H9 (cell line): ENCODE results near the gene MRTFA. TPM values are rescaled to one million over a fixed set of nuclear protein-coding genes. Genes with fewer than 3 reads are reported as not detected.

ENCODE experiments used
- DNase-seq: peaks from one replicate; pipeline ENCODE4 v3.0.0-alpha.2; 2017
- H2AFZ ChIP-seq: one replicate; pipeline ENCODE4 v1.6.1; 2013; ENCODE audit warnings: mild to moderate bottlenecking, low read length, control low read depth, moderate library complexity
- H2AK5ac ChIP-seq: 2 replicates; pipeline ENCODE4 v1.6.1; 2013; ENCODE audit warnings: low read length, control low read depth, mixed read lengths; ENCODE audit not compliant: insufficient read length
- H2BK120ac ChIP-seq: one replicate; pipeline ENCODE4 v1.6.1; 2013; ENCODE audit warnings: low read depth, mild to moderate bottlenecking, low read length, control low read depth, inconsistent platforms; ENCODE audit not compliant: poor library complexity, severe bottlenecking
- H2BK12ac ChIP-seq: 2 replicates; pipeline ENCODE4 v1.6.1; 2013; ENCODE audit warnings: low read length, control low read depth, mixed read lengths, low read depth; ENCODE audit not compliant: insufficient read length
- H2BK15ac ChIP-seq: 2 replicates; pipeline ENCODE4 v1.6.1; 2013; ENCODE audit warnings: low read depth, low read length, control low read depth
- H2BK20ac ChIP-seq: one replicate; pipeline ENCODE4 v1.6.1; 2013; ENCODE audit warnings: low read depth, mild to moderate bottlenecking, low read length, control low read depth, inconsistent platforms; ENCODE audit not compliant: poor library complexity, severe bottlenecking
- H2BK5ac ChIP-seq: 2 replicates; pipeline ENCODE4 v1.6.1; 2013; ENCODE audit warnings: low read length, control low read depth, mixed read lengths; ENCODE audit not compliant: insufficient read length
- H3K14ac ChIP-seq: 2 replicates; pipeline ENCODE4 v1.6.1; 2013; ENCODE audit warnings: low read length, control low read depth; ENCODE audit not compliant: insufficient read depth
- H3K18ac ChIP-seq: 2 replicates; pipeline ENCODE4 v1.6.1; 2013; ENCODE audit warnings: low read depth, mild to moderate bottlenecking, mixed read lengths, low read length, control low read depth; ENCODE audit not compliant: insufficient read length
- H3K23ac ChIP-seq: 2 replicates; pipeline ENCODE4 v1.6.1; 2013; ENCODE audit warnings: low read length, control low read depth, mixed read lengths, low read depth; ENCODE audit not compliant: insufficient read length
- H3K23me2 ChIP-seq: 2 replicates; pipeline ENCODE4 v1.6.1; 2013; ENCODE audit warnings: low read depth, mild to moderate bottlenecking, mixed read lengths, low read length, control low read depth; ENCODE audit not compliant: insufficient read length, poor library complexity, severe bottlenecking
- H3K27ac ChIP-seq: 2 replicates; pipeline ENCODE4 v1.5.1; 2013; ENCODE audit warnings: low read length, control low read depth, mixed read lengths, low read depth; ENCODE audit not compliant: insufficient read length
- H3K27me3 ChIP-seq: 2 replicates; pipeline ENCODE4 v1.6.1; 2013; ENCODE audit warnings: low read length, control low read depth, inconsistent platforms; ENCODE audit not compliant: insufficient read depth
- H3K4ac ChIP-seq: 2 replicates; pipeline ENCODE4 v1.6.1; 2013; ENCODE audit warnings: low read depth, mild to moderate bottlenecking, control low read depth, inconsistent platforms, low read length, moderate library complexity
- H3K4me1 ChIP-seq: 2 replicates; pipeline ENCODE4 v1.6.1; 2013; ENCODE audit warnings: low read length, control low read depth, inconsistent platforms; ENCODE audit not compliant: insufficient read depth
- H3K4me2 ChIP-seq: 2 replicates; pipeline ENCODE4 v1.6.1; 2013; ENCODE audit warnings: low read length, control low read depth, mixed read lengths; ENCODE audit not compliant: insufficient read length, insufficient read depth
- H3K56ac ChIP-seq: 2 replicates; pipeline ENCODE4 v1.6.1; 2013; ENCODE audit warnings: low read depth, mild to moderate bottlenecking, mixed read lengths, low read length, control low read depth; ENCODE audit not compliant: insufficient read length
- H3K79me1 ChIP-seq: 2 replicates; pipeline ENCODE4 v1.6.1; 2013; ENCODE audit warnings: low read depth, mild to moderate bottlenecking, moderate library complexity, low read length, control low read depth, inconsistent platforms; ENCODE audit not compliant: insufficient read depth, poor library complexity, severe bottlenecking
- H3K79me2 ChIP-seq: 2 replicates; pipeline ENCODE4 v1.6.1; 2013; ENCODE audit warnings: low read length, control low read depth, inconsistent platforms; ENCODE audit not compliant: insufficient read depth
- H3K9ac ChIP-seq: 2 replicates; pipeline ENCODE4 v1.6.1; 2013; ENCODE audit warnings: low read length, control low read depth, mixed read lengths; ENCODE audit not compliant: insufficient read length; ENCODE audit errors: extremely low read depth
- H3K9me3 ChIP-seq: one replicate; pipeline ENCODE4 v1.6.1; 2013; ENCODE audit warnings: low read depth, low read length, inconsistent platforms; ENCODE audit not compliant: control insufficient read depth
- H3T11ph ChIP-seq: one replicate; pipeline ENCODE4 v1.6.1; 2013; ENCODE audit warnings: mild to moderate bottlenecking, low read length, control low read depth, inconsistent platforms
- H4K20me1 ChIP-seq: one replicate; pipeline ENCODE4 v1.6.1; 2013; ENCODE audit not compliant: control insufficient read depth, insufficient read length, insufficient read depth
- H4K5ac ChIP-seq: 2 replicates; pipeline ENCODE4 v1.6.1; 2013; ENCODE audit warnings: low read depth, mild to moderate bottlenecking, mixed read lengths, low read length, control low read depth; ENCODE audit not compliant: insufficient read length
- H4K8ac ChIP-seq: replicated peaks from 2 replicates; pipeline ENCODE4 v1.6.1; 2013; ENCODE audit warnings: low read length, control low read depth, mixed read lengths, low read depth; ENCODE audit not compliant: insufficient read length
- H4K91ac ChIP-seq: 2 replicates; pipeline ENCODE4 v1.6.1; 2013; ENCODE audit warnings: low read depth, mild to moderate bottlenecking, moderate library complexity, mixed read lengths, low read length, control low read depth; ENCODE audit not compliant: insufficient read length
- H3K27ac Mint-ChIP-seq, 3 experiments: 2 replicates in 2 of 3; 3 replicates in 1 of 3; pipeline ENCODE4 v1.8.0; 2020 to 2021; ENCODE audit warnings: mixed read lengths in 3 of 3, mild to moderate bottlenecking in 1 of 3, moderate library complexity in 1 of 3
- H3K27me3 Mint-ChIP-seq: 2 replicates; pipeline ENCODE4 v1.8.0; 2021; ENCODE audit warnings: low read depth, mild to moderate bottlenecking, moderate library complexity, mixed read lengths
- H3K36me3 Mint-ChIP-seq, 3 experiments: 2 replicates in 2 of 3; 3 replicates in 1 of 3; pipeline ENCODE4 v1.8.0; 2020 to 2021; ENCODE audit warnings: low read depth in 3 of 3, mixed read lengths in 3 of 3; ENCODE audit not compliant: insufficient read depth in 1 of 3
- H3K4me1 Mint-ChIP-seq, 2 experiments: 2 replicates each; pipeline ENCODE4 v1.8.0; 2020; ENCODE audit warnings: mixed read lengths in 2 of 2
- H3K4me3 Mint-ChIP-seq, 2 experiments: 2 replicates in 1 of 2; 3 replicates in 1 of 2; pipeline ENCODE4 v1.8.0; 2020 to 2021; ENCODE audit warnings: mild to moderate bottlenecking in 2 of 2, mixed read lengths in 2 of 2, moderate library complexity in 1 of 2
- H3K9me3 Mint-ChIP-seq, 2 experiments: 2 replicates in 1 of 2; 3 replicates in 1 of 2; pipeline ENCODE4 v1.8.0; 2020; ENCODE audit warnings: mild to moderate bottlenecking in 2 of 2, mixed read lengths in 2 of 2, moderate library complexity in 1 of 2
- CTCF ChIP-seq: fragments of 200-600 bp; sonication (generic); conservative IDR thresholded peaks from 3 replicates; pipeline ENCODE4 v1.8.0; 2021; ENCODE audit warnings: antibody characterized with exemption, mild to moderate bottlenecking
- total RNA-seq: library from RNA; stranded (reverse); gene quantifications from 2 replicates; pipeline ENCODE4 v1.2.1, GENCODE V29; 2021

Gene MRTFA
- total RNA-seq, 1 experiment from 2014 or later = 38.1 TPM

DNA sequence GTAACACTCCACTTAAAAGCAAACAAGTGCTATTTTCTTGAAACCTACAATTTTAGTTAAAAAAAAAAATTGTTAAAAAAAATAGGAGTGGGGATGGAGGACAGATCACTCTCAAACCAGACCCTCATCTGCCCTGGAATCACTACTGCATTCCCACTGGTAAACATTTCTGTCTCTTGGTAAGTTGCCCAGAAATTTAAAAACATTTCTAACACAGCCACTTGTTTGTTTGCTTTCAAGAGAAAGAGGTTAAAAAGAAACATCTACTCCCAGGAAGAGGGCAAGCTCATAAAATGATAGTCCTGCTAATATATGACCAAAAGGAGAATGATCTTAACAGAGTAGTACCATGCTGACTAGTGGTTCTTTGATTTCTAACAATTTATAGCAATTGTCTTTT is 182.8 kb downstream of the MRTFA start:
- Histone ChIP-seq H3K79me2 (no peaks in the 10 kb centered on the region), H3K23me2 (no peaks in the 10 kb centered on the region), H3K27me3 (no peaks in the 10 kb centered on the region), H3K79me1 (no peaks in the 10 kb centered on the region), H4K20me1 (no peaks in the 10 kb centered on the region), H3K9ac (no peak overlapping the region), H2BK5ac (no peak overlapping the region), H4K91ac (no peak overlapping the region), H3K4me1 (peaks cover 14% of the 10 kb centered on the region), H2BK15ac (no peak overlapping the region), H3K18ac (no peak overlapping the region), H4K5ac (no peak overlapping the region), H3K27ac (no peak overlapping the region), H4K8ac (no peak overlapping the region), H3K14ac (no peak overlapping the region), H2BK120ac (no peak overlapping the region), H3T11ph (no peak overlapping the region), H2AFZ (no peak overlapping the region), H3K56ac (no peak overlapping the region), H3K4me2 (no peak overlapping the region), H3K4ac (no peak overlapping the region), H3K23ac (no peak overlapping the region), H2BK12ac (no peak overlapping the region), H3K9me3 (no peaks in the 10 kb centered on the region), H2BK20ac (no peak overlapping the region), H2AK5ac (no peak overlapping the region)
- Mint-ChIP-seq H3K27ac (no peak overlapping the region), H3K4me3 (no peak overlapping the region), H3K27me3 (no peaks in the 10 kb centered on the region), H3K36me3 (no peaks in the 10 kb centered on the region), H3K4me1 (peaks cover 22 to 25% of the 10 kb centered on the region in 2 experiments), H3K9me3 (no peaks in the 10 kb centered on the region)
- no peak for DNase-seq
- TF ChIP-seq CTCF = no peak
